ENCODE data around the gene PICALM.
"Not testable (repeated sequence)": the region's sequence is repeated elsewhere in the genome, so short reads cannot be mapped to it uniquely, and the experiment has no call there.

PICALM gene

DNA sequence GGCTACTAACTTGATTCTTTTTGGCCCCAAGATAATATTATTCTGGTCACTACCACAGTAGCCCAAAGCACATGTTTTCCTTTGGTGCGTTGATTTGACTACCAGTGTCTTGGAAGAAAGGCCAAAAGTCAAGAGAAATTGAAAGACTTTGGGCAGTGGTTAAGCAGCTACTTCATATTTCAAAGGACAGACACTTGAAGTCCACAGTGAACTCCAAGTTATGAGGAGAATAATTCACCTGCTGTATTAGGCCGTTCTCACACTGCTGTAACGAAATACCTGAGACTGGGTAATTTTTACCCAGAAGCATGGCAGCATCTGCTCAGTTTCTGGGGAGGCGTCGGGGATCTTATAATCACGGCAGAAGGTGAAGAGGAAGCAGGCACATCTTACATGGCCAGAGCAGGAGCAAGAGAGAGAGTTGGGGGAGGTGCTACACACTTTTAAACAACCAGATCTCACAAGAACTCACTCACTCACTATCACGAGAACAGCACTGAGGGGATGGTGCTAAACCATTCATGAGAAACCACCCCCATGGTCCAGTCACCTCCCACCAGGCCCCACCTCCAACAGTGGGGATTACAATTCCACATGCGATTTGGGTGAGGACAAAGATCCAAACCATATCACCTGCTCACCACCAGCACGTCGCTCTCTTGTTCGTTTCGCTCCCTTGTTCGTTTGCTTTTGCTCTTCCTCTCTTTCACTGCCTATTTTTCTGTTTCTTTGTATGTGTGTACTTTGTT, 40.2 kb upstream of the PICALM start:
- DNase-seq (ENCODE audit: low read depth): no peak
- H3K4me3 ChIP-seq (ENCODE audit: low read depth, low read length): no peak overlapping the region
- no peak for TF ChIP-seq CTCF (IDR thresholded peaks at IDR 0.05; ENCODE audit: low read depth, low read length, missing control alignments)

- H3K4me3 ChIP-seq (ENCODE audit: low read depth, low read length): no peak overlapping the region
- no peak for TF ChIP-seq CTCF (IDR thresholded peaks at IDR 0.05; ENCODE audit: low read depth, low read length, missing control alignments)
- DNase-seq (ENCODE audit: low read depth): no peak
Measured at GRCh38 chr11:86108191-86108590, 39.3 kb upstream of the PICALM start.

DNA sequence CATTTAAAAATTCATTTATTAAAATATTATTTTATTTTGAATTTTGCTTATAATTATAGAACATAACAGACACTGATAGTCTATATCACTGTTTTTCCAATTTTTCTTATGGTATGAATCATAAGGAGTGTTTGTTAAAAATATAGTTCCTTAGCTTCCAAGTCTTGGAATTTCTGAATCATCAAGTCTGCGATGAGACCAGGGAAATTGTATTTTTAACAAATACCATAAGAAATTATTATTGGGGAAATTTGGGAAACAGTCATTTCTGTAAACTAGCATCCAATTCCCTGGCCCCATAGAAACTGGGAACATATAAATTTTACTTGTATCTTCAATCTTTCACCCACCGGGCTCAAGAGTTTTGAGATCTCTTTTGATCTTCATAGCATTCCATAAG, 38.0 kb upstream of the PICALM start:
- TF ChIP-seq CTCF (IDR thresholded peaks at IDR 0.05; ENCODE audit: low read depth, low read length, missing control alignments): no peak
- no peak for DNase-seq (ENCODE audit: low read depth)
- no peak overlapping the region for H3K4me3 ChIP-seq (ENCODE audit: low read depth, low read length)

DNA sequence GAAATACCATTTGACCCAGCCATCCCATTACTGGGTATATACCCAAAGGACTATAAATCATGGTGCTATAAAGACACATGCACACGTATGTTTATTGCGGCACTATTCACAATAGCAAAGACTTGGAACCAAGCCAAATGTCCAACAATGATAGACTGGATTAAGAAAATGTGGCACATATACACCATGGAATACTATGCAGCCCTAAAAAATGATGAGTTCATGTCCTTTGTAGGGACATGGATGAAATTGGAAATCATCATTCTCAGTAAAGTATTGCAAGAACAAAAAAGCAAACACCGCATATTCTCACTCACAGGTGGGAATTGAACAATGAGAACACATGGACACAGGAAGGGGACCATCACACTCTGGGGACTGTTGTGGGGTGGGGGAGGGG, 37.1 kb upstream of the PICALM start:
- not testable (repeated sequence) for H3K4me3 ChIP-seq (ENCODE audit: low read depth, low read length); DNase-seq (ENCODE audit: low read depth)

DNA sequence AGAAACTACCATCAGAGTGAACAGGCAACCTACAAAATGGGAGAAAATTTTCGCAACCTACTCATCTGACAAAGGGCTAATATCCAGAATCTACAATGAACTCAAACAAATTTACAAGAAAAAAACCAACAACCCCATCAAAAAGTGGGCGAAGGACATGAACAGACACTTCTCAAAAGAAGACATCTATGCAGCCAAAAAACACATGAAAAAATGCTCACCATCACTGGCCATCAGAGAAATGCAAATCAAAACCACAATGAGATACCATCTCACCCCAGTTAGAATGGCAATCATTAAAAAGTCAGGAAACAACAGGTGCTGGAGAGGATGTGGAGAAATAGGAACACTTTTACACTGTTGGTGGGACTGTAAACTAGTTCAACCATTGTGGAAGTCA, 36.7 kb upstream of the PICALM start:
- not testable (repeated sequence) for H3K4me3 ChIP-seq (ENCODE audit: low read depth, low read length); DNase-seq (ENCODE audit: low read depth)

DNA sequence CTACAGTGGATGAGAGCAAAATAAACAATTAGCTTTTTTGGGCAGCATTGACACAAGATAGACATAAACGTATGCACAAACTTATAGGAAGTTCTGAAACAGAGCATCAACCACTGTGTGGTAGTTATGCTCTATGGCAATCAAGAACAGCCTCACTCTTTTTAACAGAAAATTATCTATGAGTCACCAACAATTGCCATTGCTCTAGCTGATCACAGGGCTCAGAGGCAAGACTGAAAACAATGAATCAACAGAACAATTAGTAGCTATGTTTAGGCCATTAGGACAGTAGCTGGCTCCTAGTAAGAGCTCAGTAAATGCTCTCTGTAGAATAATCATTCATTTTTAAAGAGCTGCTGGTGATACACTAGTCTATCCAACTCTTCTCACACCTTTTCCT, 34.9 kb upstream of the PICALM start:
- no peak overlapping the region for H3K4me3 ChIP-seq (ENCODE audit: low read depth, low read length)
- no peak for TF ChIP-seq CTCF (IDR thresholded peaks at IDR 0.05; ENCODE audit: low read depth, low read length, missing control alignments)
- DNase-seq (ENCODE audit: low read depth): no peak

- no peak overlapping the region for H3K4me3 ChIP-seq (ENCODE audit: low read depth, low read length)
- no peak for TF ChIP-seq CTCF (IDR thresholded peaks at IDR 0.05; ENCODE audit: low read depth, low read length, missing control alignments)
- DNase-seq (ENCODE audit: low read depth): no peak
Measured at GRCh38 chr11:86101941-86102407, 33.1 kb upstream of the PICALM start.

DNA sequence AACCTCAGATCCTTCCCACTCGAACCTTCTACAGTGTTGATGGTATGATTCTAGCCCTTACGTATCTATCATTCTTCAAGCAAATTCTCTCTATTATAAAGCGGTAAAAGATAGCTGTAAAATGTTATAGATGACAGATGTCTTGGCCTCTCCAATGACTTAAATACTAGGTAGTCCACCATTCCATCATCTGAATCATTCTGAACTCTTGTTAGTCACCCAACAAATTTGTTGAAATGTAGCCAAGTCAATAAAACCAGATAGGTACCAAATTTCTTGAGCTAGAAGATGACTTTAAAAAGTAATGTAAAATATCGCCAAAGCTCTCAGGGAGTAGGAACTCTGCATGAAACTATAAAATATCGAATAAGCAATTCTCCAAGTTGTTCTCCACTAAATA, 32.6 kb upstream of the PICALM start:
- H3K4me3 ChIP-seq (ENCODE audit: low read depth, low read length): no peak overlapping the region
- no peak for TF ChIP-seq CTCF (IDR thresholded peaks at IDR 0.05; ENCODE audit: low read depth, low read length, missing control alignments)
- DNase-seq (ENCODE audit: low read depth): no peak

Data from GM12864 (cell line).